Measurements from ENCODE around the gene UGT1A9. TPM values are rescaled to one million over a fixed set of nuclear protein-coding genes. Genes with fewer than 3 reads are reported as not detected.

UGT1A9 gene
- polyA plus RNA-seq, 1 donor (not counting 4 experiments of a cell fraction or from before 2014, with no cell fraction given), result not detected

DNA sequence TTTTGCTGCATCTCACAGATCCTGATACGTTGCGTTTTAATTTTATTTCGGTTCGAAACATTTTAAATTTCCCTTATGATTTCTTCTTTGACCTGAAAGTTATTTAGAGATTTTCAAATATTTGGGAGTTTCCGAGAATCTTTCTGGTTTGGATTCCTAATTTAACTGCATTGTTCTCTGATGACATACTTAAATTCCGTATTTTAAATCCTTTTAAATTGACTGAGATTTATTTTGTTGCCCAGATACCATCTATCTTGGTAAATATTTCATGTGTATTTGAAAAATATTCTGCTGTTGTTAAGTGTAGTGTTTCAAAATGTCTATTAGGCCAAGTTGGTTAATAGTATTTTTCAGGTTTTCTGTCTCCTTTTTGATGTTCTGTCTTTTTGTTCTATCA, 144.2 kb downstream of the UGT1A9 start:
- H3K79me2 ChIP-seq (ENCODE audit: control insufficient read depth, insufficient read depth, low read length), result no peaks in the 10 kb centered on the region
- H3K4me2 ChIP-seq (ENCODE audit: control insufficient read depth, extremely low read depth, insufficient read depth, low read depth, low read length), result no peak overlapping the region
- FAIRE-seq (no peak), DNase-seq (ENCODE audit: low read depth, low spot score) (no peak)
- no peak for TF ChIP-seq EZH2 (IDR thresholded peaks at IDR 0.05; ENCODE audit: low read length)
- TF ChIP-seq, protein P1, sequence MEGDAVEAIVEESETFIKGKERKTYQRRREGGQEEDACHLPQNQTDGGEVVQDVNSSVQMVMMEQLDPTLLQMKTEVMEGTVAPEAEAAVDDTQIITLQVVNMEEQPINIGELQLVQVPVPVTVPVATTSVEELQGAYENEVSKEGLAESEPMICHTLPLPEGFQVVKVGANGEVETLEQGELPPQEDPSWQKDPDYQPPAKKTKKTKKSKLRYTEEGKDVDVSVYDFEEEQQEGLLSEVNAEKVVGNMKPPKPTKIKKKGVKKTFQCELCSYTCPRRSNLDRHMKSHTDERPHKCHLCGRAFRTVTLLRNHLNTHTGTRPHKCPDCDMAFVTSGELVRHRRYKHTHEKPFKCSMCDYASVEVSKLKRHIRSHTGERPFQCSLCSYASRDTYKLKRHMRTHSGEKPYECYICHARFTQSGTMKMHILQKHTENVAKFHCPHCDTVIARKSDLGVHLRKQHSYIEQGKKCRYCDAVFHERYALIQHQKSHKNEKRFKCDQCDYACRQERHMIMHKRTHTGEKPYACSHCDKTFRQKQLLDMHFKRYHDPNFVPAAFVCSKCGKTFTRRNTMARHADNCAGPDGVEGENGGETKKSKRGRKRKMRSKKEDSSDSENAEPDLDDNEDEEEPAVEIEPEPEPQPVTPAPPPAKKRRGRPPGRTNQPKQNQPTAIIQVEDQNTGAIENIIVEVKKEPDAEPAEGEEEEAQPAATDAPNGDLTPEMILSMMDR (optimal IDR thresholded peaks at IDR 0.05 in 1 of 3, IDR thresholded peaks at IDR 0.05 in 1 of 3, conservative IDR thresholded peaks at IDR 0.05 in 1 of 3; ENCODE audit: extremely low read depth in 1 of 3, insufficient read depth in 2 of 3, low read length in 3 of 3), result no peak
- H3K4me3 ChIP-seq (ENCODE audit: control insufficient read depth in 2 of 3, extremely low read depth in 1 of 3, insufficient read depth in 2 of 3, low read depth in 1 of 3, low read length in 3 of 3), result no peak overlapping the region
- H3K9me3 ChIP-seq (ENCODE audit: control insufficient read depth, low read depth, low read length), result no peaks in the 10 kb centered on the region
- H3K4me1 ChIP-seq (ENCODE audit: control insufficient read depth, extremely low read depth, insufficient read depth, low read length), result no peaks in the 10 kb centered on the region
- H3K36me3 ChIP-seq (ENCODE audit: control insufficient read depth in 2 of 2, extremely low read depth in 1 of 2, insufficient read depth in 2 of 2, low read length in 2 of 2), result no peaks in the 10 kb centered on the region
- dilution Hi-C loops (cut with MboI; ENCODE audit: extremely low pct_ligation_motif_present, low sequenced_read_pairs), result no loop called here
- H3K27ac ChIP-seq (ENCODE audit: control insufficient read depth, insufficient read depth, low read length), result no peak overlapping the region
- H2AFZ ChIP-seq (ENCODE audit: control insufficient read depth, low read length), result no peak overlapping the region
- H3K27me3 ChIP-seq (ENCODE audit: control insufficient read depth, extremely low read depth, insufficient read depth, low read length), result peaks cover 8% of the 10 kb centered on the region
- H3K9me1 ChIP-seq (ENCODE audit: control insufficient read depth, extremely low read depth, insufficient read depth, low read length), result no peaks in the 10 kb centered on the region
- no peaks in the 10 kb centered on the region for H4K20me1 ChIP-seq (ENCODE audit: control insufficient read depth, extremely low read depth, insufficient read depth, low read length)
- no peak overlapping the region for H3K9ac ChIP-seq (ENCODE audit: control insufficient read depth, extremely low read depth, insufficient read depth, low read length)

DNA sequence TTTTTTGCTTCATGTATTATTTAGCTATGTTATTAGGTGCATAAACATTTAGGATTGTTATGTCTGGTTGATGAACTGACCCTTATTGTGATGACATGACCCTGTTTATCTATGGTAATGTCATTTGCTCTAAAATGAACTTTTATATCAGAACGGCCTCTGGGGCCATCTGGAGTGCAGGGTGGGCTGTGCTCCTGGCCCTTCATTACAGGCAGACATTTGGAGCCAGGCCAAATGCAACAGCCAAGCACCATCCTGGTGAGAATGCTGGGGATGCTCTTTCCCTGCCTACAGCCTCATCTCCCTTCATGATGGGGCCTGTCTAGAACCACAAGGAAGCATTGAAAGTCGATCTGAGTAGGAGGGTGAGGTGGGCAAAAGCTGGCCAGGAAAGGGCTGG, 144.6 kb downstream of the UGT1A9 start:
- Histone ChIP-seq H2AFZ (ENCODE audit: control insufficient read depth, low read length) (no peak overlapping the region), H3K27ac (ENCODE audit: control insufficient read depth, insufficient read depth, low read length) (no peak overlapping the region), H3K36me3 (ENCODE audit: control insufficient read depth in 2 of 2, extremely low read depth in 1 of 2, insufficient read depth in 2 of 2, low read length in 2 of 2) (no peaks in the 10 kb centered on the region), H4K20me1 (ENCODE audit: control insufficient read depth, extremely low read depth, insufficient read depth, low read length) (no peaks in the 10 kb centered on the region), H3K4me2 (ENCODE audit: control insufficient read depth, extremely low read depth, insufficient read depth, low read depth, low read length) (no peak overlapping the region), H3K79me2 (ENCODE audit: control insufficient read depth, insufficient read depth, low read length) (no peaks in the 10 kb centered on the region), H3K27me3 (ENCODE audit: control insufficient read depth, extremely low read depth, insufficient read depth, low read length) (peaks cover 8% of the 10 kb centered on the region), H3K4me3 (ENCODE audit: control insufficient read depth in 2 of 3, extremely low read depth in 1 of 3, insufficient read depth in 2 of 3, low read depth in 1 of 3, low read length in 3 of 3) (no peak overlapping the region), H3K9me3 (ENCODE audit: control insufficient read depth, low read depth, low read length) (no peaks in the 10 kb centered on the region), H3K4me1 (ENCODE audit: control insufficient read depth, extremely low read depth, insufficient read depth, low read length) (no peaks in the 10 kb centered on the region), H3K9me1 (ENCODE audit: control insufficient read depth, extremely low read depth, insufficient read depth, low read length) (no peaks in the 10 kb centered on the region), H3K9ac (ENCODE audit: control insufficient read depth, extremely low read depth, insufficient read depth, low read length) (no peak overlapping the region)
- no peak for DNase-seq (ENCODE audit: low read depth, low spot score)
- FAIRE-seq, result no peak
- no peak for TF ChIP-seq EZH2 (IDR thresholded peaks at IDR 0.05; ENCODE audit: low read length)
- TF ChIP-seq, protein P1 (optimal IDR thresholded peaks at IDR 0.05 in 1 of 3, IDR thresholded peaks at IDR 0.05 in 1 of 3, conservative IDR thresholded peaks at IDR 0.05 in 1 of 3; ENCODE audit: extremely low read depth in 1 of 3, insufficient read depth in 2 of 3, low read length in 3 of 3), result no peak
- dilution Hi-C loops (cut with MboI; ENCODE audit: extremely low pct_ligation_motif_present, low sequenced_read_pairs), result no loop called here

All from keratinocyte (primary cell).